ENCODE results near the gene TMEM41B.
"Not testable (repeated sequence)": the region's sequence is repeated elsewhere in the genome, so short reads cannot be mapped to it uniquely, and the experiment has no call there.

Gene TMEM41B

GRCh38 chr11:9314291-9315077 lies at the start of gene TMEM41B:
TSS of gene TMEM41B (minus strand) at chr11:9314593. CDS start at chr11:9314441, 152 bp downstream.
- DNase-seq (ENCODE audit: low read depth): peak; percentile 100

GRCh38 chr11:9362393-9362863 lies 48.0 kb upstream of the TMEM41B start:
- no peak for DNase-seq (ENCODE audit: low read depth)

DNA sequence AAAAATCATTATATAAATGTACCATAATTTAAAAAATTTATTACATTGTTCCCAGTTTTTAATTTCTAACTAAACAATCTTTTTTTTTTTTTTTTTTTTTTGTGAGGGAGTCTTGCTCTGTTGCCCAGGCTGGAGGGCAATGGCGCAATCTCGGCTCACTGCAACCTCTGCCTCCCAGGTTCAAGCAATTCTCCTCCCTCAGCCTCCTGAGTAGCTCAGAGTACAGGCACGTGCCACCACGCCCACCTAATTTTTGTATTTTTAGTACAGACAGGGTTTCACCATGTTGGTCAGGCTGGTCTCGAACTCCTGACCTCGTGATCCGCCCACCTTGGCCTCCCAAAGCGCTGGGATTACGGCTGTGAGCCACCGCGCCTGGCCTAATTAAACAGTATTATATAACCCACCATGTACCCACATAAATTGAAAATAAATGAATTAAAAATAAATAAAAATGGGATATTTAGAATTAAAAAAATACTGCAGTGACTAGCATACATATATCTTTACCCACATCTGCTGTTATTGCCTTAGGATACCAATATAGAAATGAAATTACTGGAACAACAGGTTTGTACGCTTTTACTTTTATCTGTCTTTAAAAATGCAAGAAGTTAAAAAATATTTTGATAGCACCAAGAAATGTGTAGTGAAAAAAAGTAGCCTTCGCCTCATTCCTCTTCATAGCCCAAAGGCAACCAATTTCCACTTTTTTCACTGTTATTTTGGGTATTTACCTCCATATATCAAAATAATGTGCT lies 46.6 kb upstream of the TMEM41B start:
- not testable (repeated sequence) for DNase-seq (ENCODE audit: low read depth)

DNA sequence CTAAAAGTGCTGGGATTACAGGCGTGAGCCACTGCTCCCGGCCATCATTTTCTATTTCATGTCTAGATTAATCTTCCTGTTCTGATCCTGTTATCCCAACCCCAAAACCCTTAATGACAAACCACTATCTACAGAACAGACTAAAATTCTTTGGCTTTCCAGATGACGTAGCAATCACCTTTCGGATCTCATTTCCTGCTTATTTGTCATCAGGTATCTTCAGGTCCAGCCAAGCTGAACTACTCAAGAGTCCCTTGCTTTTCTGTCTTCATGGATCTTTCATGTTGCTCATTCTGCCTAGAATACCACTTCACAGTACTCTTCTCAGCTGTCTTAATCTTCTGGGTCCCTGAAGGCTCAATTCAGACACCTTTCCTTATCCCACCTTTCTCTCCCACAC lies 42.6 kb upstream of the TMEM41B start:
- no peak for DNase-seq (ENCODE audit: low read depth)

DNA sequence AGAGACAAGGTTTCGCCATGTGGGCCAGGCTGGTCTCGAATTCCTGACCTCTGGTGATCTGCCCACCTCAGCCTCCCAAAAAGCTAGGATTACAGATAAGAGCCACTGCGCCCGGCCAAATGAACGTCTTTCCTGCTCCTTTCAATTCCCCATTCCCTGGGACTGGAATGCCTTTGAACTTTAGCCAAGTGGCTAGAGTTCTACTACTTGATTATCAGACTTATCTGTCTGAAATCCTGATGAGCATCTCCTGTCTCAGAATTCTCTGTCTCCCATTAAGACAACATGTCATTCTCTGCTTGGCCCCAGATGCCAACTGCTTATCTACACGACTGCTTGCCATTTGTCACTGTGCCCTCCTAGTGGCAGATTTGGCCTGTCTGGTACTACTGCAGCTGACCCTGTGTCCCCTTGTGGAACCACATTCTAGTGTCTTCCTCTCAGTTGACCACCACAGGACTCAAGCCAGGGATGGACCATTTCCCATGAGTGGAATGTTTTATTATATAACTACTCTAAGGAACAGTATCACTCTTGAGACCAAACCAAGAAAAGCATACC lies 37.0 kb upstream of the TMEM41B start:
- no peak for DNase-seq (ENCODE audit: low read depth)

DNA sequence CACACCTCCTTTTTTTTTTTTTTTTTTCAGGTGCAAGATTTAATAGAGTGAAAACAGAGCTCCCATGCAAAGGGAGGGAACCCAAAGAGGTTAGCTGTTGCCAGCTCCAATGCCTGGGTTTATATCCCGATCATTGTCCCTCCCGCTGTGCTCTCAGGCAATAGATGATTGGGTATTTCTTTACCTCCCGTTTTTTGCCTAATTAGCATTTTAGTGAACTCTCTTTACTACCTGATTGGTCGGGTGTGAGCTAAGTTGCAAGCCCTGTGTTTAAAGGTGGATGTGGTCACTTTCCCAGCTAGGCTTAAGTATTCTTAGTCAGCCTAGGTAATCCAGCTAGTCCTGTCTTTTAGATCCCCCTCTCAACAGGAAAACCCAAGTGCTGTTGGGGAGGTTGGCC lies 33.4 kb upstream of the TMEM41B start:
- not testable (repeated sequence) for DNase-seq (ENCODE audit: low read depth)

GRCh38 chr11:9347100-9347499 lies 32.7 kb upstream of the TMEM41B start:
- DNase-seq (ENCODE audit: low read depth): no peak

GRCh38 chr11:9344061-9344680 lies 29.8 kb upstream of the TMEM41B start:
- DNase-seq (ENCODE audit: low read depth): no peak

GRCh38 chr11:9341638-9342178 lies 27.3 kb upstream of the TMEM41B start:
- no peak for DNase-seq (ENCODE audit: low read depth)

GRCh38 chr11:9332655-9333054 lies 18.3 kb upstream of the TMEM41B start:
- no peak for DNase-seq (ENCODE audit: low read depth)

DNA sequence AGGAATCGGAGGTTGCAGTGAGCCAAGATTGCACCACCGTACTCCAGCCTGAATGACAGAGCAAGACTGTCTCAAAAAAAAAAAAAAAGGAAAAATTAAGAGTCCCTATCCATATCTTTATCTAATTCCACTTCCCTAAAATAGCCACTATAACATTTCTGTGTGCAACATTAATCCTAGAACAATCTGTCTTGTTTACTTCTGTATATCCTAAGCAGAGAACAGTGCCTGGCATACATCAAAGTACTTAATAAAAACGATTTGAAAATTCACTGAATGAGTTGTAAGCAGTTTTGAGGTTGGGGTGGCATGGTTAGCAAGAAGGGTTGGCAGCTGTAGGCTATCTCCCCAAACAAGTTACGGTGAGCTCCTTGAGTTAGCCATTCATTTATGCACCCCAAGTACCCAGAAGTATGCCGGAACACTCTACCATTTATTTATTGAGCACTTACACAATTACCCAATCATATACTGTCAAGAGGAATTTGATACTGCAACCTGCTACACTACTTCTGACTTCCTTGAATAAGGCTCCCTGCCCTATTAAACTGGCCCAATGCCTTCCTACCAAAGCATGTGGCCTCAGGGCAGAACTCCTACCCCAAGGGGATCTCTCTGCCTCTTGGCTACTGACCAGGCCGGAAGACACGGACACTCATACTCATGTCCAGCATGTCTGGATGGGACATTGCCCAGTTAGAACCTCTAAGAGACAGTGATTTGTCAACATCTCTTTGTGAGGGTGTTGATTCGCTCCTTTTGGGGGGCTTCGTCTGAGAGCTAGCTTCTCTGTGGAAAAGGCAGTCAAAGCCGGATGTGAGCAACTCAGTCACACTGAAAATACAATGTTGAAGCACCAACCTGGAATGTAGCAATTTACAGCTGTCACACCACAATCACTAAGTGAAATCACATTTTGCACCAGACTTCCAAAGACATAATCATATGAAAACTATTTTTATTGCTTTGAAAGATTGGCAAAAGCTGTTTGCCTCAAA lies 16.3 kb upstream of the TMEM41B start:
- no peak for DNase-seq (ENCODE audit: low read depth)

- DNase-seq (ENCODE audit: low read depth): no peak
Measured at GRCh38 chr11:9320047-9320446, 5.7 kb upstream of the TMEM41B start.

GRCh38 chr11:9319377-9320001 lies 5.1 kb upstream of the TMEM41B start:
- not testable (repeated sequence) for DNase-seq (ENCODE audit: low read depth)

- DNase-seq (ENCODE audit: low read depth): not testable (repeated sequence)
Measured at GRCh38 chr11:9318442-9319376, 4.3 kb upstream of the TMEM41B start.

- no peak for DNase-seq (ENCODE audit: low read depth)
Measured at GRCh38 chr11:9316334-9316733, 1.9 kb upstream of the TMEM41B start.

DNA sequence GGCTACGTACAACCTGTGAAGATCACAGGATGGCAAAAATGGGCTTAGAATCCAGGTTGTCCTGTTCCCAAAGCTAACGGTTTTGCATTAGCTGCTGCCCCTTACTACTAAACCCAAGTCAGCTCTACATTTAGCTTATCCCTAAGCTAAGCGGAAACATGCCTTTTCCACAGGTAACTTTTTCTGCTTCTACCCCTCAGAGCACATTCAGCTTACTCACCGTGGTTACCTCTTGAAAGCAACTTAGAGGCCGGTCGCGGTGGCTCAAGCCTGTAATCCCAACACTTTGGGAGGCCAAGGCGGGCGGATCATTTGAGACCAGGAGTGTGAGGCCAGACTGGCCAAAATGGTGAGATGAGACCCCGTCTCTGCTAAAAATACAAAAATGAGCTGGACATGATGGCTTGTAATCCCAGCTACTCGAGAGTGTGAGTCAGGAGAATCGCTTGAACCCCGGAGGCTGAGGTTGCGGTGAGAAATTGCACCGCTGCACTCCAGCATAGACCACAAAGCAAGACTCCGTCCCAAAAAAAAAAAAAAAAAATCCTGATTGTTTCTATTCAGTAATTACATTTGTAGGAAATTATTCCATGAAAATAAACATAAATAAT lies 790 bp upstream of the TMEM41B start:
- no peak for DNase-seq (ENCODE audit: low read depth)

DNA sequence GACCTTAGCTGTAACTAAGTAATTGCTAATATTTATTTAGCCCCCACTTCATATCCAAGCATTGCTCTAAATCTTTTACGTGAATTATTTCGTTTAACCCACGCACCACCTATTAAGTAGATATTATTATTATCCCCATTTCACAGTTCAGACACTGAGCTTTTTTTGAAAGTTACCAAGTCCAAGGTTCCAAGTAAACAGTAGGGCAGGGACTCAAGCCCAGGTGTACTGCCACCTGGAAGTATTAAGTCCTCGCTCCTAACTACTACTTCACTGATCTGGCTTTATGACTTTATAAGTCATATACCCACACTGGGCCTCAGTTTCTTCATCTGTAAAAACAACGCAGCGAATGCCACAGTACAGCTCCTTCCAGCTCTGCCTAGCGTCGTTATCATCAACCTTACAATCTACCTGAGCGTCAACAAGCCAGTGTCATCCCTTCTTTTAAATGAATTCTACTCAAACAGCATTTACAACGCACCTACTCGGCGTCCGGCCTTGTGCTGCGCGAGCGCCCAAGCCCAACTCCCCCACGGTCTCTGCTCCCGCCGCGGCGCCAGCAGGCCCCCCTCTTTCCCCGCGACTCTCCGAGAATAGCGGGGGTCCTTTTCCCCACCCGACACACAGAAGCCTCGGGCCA lies 624 bp downstream of the TMEM41B start:
- no peak for DNase-seq (ENCODE audit: low read depth)

DNA sequence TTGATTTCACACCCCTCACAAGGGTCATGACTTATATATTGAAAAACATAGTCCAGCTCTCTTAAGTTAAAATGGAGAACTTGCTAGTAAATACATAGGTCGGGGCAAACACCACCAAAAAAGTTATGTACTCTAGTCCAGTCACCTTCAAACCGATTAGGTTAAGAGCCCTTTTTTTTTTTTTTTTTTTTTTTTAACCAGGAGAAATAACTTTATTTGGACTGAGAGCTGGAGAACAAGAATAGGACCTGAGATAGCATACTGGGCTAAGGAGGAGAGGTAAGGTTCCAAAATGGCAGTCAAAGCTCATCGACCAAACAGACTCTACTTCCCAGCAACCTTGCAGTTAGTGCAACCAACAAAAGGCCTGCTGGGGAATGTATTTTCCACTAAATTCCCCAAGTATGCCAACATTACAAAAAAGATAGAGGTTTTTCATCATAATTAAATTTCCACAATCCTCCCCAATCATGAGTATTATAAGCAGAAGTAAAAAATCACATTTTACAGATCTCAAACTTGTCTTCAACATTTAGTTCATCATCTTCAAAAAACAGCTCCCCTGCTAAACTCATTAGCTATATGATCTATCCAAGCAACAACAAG lies 3.8 kb downstream of the TMEM41B start:
- DNase-seq (ENCODE audit: low read depth): no peak
